ENCODE measurements around the gene SPP2. TPM values are rescaled to one million over a fixed set of nuclear protein-coding genes. Genes with fewer than 3 reads are reported as not detected.
A peak's percentile ranks its signal among the peaks of the same experiment; 100 is the strongest.

Gene SPP2
- total RNA-seq, 4 donors from 2014 or later, result not detected

DNA sequence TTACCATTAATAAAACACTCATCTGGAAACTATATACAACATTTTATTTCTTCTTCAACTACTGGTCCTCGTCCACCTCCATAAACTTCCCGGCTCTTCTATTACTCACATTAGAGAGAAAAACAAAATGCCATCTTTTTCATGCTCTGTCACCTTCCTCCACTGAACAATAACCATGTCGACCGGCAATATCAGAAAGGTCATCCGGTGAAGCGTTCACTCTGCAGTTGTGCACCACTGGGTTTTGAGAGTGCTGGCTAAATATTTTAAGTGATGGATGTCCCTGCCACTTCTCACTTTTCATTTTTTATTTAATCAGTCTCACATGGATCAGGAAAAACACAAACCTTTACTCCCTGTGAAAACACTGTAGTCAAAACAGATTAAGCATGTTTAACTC lies 48.2 kb downstream of the SPP2 start:
- TF ChIP-seq POLR2A (IDR thresholded peaks at IDR 0.05), result no peak
- TF ChIP-seq, protein P1, sequence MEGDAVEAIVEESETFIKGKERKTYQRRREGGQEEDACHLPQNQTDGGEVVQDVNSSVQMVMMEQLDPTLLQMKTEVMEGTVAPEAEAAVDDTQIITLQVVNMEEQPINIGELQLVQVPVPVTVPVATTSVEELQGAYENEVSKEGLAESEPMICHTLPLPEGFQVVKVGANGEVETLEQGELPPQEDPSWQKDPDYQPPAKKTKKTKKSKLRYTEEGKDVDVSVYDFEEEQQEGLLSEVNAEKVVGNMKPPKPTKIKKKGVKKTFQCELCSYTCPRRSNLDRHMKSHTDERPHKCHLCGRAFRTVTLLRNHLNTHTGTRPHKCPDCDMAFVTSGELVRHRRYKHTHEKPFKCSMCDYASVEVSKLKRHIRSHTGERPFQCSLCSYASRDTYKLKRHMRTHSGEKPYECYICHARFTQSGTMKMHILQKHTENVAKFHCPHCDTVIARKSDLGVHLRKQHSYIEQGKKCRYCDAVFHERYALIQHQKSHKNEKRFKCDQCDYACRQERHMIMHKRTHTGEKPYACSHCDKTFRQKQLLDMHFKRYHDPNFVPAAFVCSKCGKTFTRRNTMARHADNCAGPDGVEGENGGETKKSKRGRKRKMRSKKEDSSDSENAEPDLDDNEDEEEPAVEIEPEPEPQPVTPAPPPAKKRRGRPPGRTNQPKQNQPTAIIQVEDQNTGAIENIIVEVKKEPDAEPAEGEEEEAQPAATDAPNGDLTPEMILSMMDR (IDR thresholded peaks at IDR 0.05), result no peak
- no peak for TF ChIP-seq POLR2AphosphoS5 (IDR thresholded peaks at IDR 0.05)
- TF ChIP-seq EP300 (IDR thresholded peaks at IDR 0.05; ENCODE audit: low read depth), result no peak
- H3K36me3 ChIP-seq, result no peaks in the 10 kb centered on the region
- intact Hi-C loops (cut with DNase I; ENCODE audit: low total_unique reads) (no loop called here), in situ Hi-C loops (cut with MboI; ENCODE audit: low pct_ligation_motif_present in 1 of 4, low pct_unique_long_range_greater_than_20kb in 1 of 4, low sequenced_read_pairs in 3 of 4) (no loop called here)
- no peaks in the 10 kb centered on the region for H3K9me3 ChIP-seq
- no peak overlapping the region for H3K4me3 ChIP-seq
- H3K27me3 ChIP-seq, result peaks cover 3% of the 10 kb centered on the region
- no peaks in the 10 kb centered on the region for H3K4me1 ChIP-seq
- no peak for DNase-seq
- H3K27ac ChIP-seq, result no peak overlapping the region
- WGBS, 2 donors (ENCODE audit: low coverage in 1 of 2), result 65% methylated on average over 6 of the region's 6 CpGs

DNA sequence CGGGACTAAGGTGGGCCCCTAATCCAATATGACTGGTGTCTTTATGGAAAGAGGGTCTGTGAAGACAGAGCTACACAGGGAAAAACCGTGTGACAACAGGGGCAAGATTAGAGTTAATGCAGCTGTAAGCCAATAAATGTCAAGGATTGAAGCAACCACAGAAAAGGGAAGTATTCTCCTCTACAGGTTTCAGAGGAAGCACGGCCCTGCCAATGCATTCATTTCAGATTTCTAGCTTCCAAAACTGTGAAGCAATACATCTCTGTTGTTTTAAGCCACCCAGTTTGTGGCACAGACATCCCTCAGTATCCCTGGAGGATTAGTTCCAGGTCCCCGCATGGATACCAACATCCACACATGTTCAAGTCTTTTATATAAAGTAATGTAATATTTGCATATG lies 48.8 kb downstream of the SPP2 start:
- Histone ChIP-seq H3K27ac (no peak overlapping the region), H3K36me3 (no peaks in the 10 kb centered on the region), H3K27me3 (peaks cover 3% of the 10 kb centered on the region), H3K4me3 (no peak overlapping the region), H3K4me1 (no peaks in the 10 kb centered on the region), H3K9me3 (no peaks in the 10 kb centered on the region)
- WGBS, 2 donors (ENCODE audit: low coverage in 1 of 2), result 36 to 46% methylated on average over 3 to 4 of the region's 4 CpGs
- DNase-seq, result no peak
- in situ Hi-C loops (cut with MboI; ENCODE audit: low pct_ligation_motif_present in 1 of 4, low pct_unique_long_range_greater_than_20kb in 1 of 4, low sequenced_read_pairs in 3 of 4) (no loop called here), intact Hi-C loops (cut with DNase I; ENCODE audit: low total_unique reads) (no loop called here)
- no peak for TF ChIP-seq POLR2AphosphoS5 (IDR thresholded peaks at IDR 0.05)
- TF ChIP-seq EP300 (IDR thresholded peaks at IDR 0.05; ENCODE audit: low read depth), result no peak
- TF ChIP-seq, protein P1 (IDR thresholded peaks at IDR 0.05), result no peak
- TF ChIP-seq POLR2A (IDR thresholded peaks at IDR 0.05), result no peak

DNA sequence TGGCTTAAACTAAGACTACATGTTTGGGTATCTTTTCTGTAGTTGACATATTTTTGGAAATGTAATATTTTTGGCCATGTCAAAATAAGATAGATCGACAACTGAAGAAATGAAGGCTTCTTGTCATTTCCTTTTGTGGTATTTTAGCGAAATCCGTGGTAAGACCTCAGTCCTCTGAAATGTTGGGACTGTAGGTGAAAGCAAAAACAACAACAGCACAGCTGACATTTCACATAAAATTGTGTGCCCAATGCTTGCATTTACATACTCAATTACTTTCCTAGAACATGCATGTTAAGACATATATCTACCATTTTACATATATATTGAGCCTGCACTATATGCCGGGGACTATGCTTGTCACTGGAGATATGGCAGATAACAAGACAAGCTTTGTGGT lies 50.2 kb downstream of the SPP2 start:
- intact Hi-C loops (cut with DNase I; ENCODE audit: low total_unique reads) (no loop called here), in situ Hi-C loops (cut with MboI; ENCODE audit: low pct_ligation_motif_present in 1 of 4, low pct_unique_long_range_greater_than_20kb in 1 of 4, low sequenced_read_pairs in 3 of 4) (no loop called here)
- no peak for DNase-seq
- 64 to 75% methylated on average over 4 of the region's 4 CpGs for WGBS, 2 donors (ENCODE audit: low coverage in 1 of 2)
- Histone ChIP-seq H3K9me3 (no peaks in the 10 kb centered on the region), H3K4me3 (no peak overlapping the region), H3K4me1 (no peaks in the 10 kb centered on the region), H3K36me3 (no peaks in the 10 kb centered on the region), H3K27ac (no peak overlapping the region), H3K27me3 (peaks cover 3% of the 10 kb centered on the region)
- TF ChIP-seq POLR2AphosphoS5 (IDR thresholded peaks at IDR 0.05) (no peak), EP300 (IDR thresholded peaks at IDR 0.05; ENCODE audit: low read depth) (no peak), POLR2A (IDR thresholded peaks at IDR 0.05) (no peak)
- TF ChIP-seq, protein P1 (IDR thresholded peaks at IDR 0.05), result no peak

DNA sequence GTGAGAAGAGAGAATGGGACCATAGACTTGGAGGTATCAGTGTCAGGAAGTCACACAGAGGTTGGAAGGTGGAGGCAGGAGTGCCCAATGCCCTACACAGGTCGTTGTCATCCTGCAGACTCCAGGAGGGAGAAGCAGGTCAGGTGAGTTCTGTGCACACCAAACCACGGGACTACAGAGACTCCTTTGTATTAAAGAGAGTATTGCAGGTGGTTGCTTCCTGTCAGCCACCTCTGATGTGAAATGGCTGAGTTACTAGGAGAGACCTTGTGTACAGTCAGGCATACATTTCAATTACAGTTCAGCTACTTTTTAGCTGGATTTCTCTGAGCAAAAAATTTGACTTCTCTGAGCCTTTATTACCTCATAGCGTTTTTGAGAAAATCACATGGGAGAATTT lies 51.6 kb downstream of the SPP2 start:
- 25 to 60% methylated on average over 1 to 3 of the region's 3 CpGs for WGBS, 2 donors (ENCODE audit: low coverage in 1 of 2)
- TF ChIP-seq EP300 (IDR thresholded peaks at IDR 0.05; ENCODE audit: low read depth), result no peak
- TF ChIP-seq, protein P1 (IDR thresholded peaks at IDR 0.05), result peak in 1 of 5 experiments; percentile 5
- Histone ChIP-seq H3K4me3 (no peak overlapping the region), H3K27me3 (peaks cover 3% of the 10 kb centered on the region), H3K9me3 (no peaks in the 10 kb centered on the region), H3K36me3 (no peaks in the 10 kb centered on the region), H3K4me1 (no peaks in the 10 kb centered on the region), H3K27ac (no peak overlapping the region)
- in situ Hi-C loops (cut with MboI; ENCODE audit: low pct_ligation_motif_present in 1 of 4, low pct_unique_long_range_greater_than_20kb in 1 of 4, low sequenced_read_pairs in 3 of 4) (no loop called here), intact Hi-C loops (cut with DNase I; ENCODE audit: low total_unique reads) (no loop called here)
- peak; percentile 12 for DNase-seq
